HCT116 (cell line): Measurements from ENCODE around the gene TFDP1.

Experiments used
- ATF3 ChIP-seq: IDR thresholded peaks from 2 replicates; pipeline ENCODE4 v1.6.1; 2012
- CEBPB ChIP-seq: IDR thresholded peaks from 2 replicates; pipeline ENCODE4 v1.6.1; 2012; ENCODE audit warnings: low read depth
- CTCF ChIP-seq, 3 experiments: fragments of 200-600 bp in 1 of 3; sonication (generic) in 1 of 3; IDR thresholded peaks in 2 of 3; conservative IDR thresholded peaks in 1 of 3; 2 replicates each; pipeline ENCODE4 v1.5.1; 2012 to 2017; ENCODE audit warnings: low read depth in 2 of 3, low read length in 2 of 3, antibody characterized with exemption in 1 of 3, borderline replicate concordance in 1 of 3, control low read depth in 1 of 3, mild to moderate bottlenecking in 1 of 3, mixed read lengths in 1 of 3, mixed run types in 1 of 3, moderate library complexity in 1 of 3; ENCODE audit not compliant: insufficient read depth in 1 of 3
- JUND ChIP-seq: IDR thresholded peaks from 2 replicates; pipeline ENCODE4 v1.6.1; 2012
- MAX ChIP-seq: IDR thresholded peaks from 2 replicates; pipeline ENCODE4 v1.6.1; 2012
- POLR2A ChIP-seq: IDR thresholded peaks from 2 replicates; pipeline ENCODE4 v1.7.0; 2011; ENCODE audit warnings: borderline replicate concordance; ENCODE audit not compliant: insufficient read depth, insufficient read length; ENCODE audit errors: extremely low read depth
- POLR2AphosphoS5 ChIP-seq: IDR thresholded peaks from 2 replicates; pipeline ENCODE4 v1.6.1; 2011; ENCODE audit warnings: mild to moderate bottlenecking, low read depth, low read length, moderate library complexity
- RAD21 ChIP-seq: IDR thresholded peaks from 2 replicates; pipeline ENCODE4 v1.6.1; 2012; ENCODE audit warnings: low read depth, mild to moderate bottlenecking
- REST ChIP-seq: IDR thresholded peaks from 2 replicates; pipeline ENCODE4 v1.6.1; 2012; ENCODE audit warnings: low read depth
- SP1 ChIP-seq: IDR thresholded peaks from 2 replicates; pipeline ENCODE4 v1.6.1; 2012; ENCODE audit warnings: low read depth
- TCF7L2 ChIP-seq: IDR thresholded peaks from 2 replicates; pipeline ENCODE4 v1.7.0; 2011; ENCODE audit warnings: borderline replicate concordance, inconsistent platforms; ENCODE audit not compliant: insufficient read depth, insufficient read length; ENCODE audit errors: extremely low read depth
- ZFX ChIP-seq: fragments of 450-650 bp; IDR thresholded peaks from 2 replicates; pipeline ENCODE4 v1.6.1; 2017

- TF ChIP-seq CTCF (IDR thresholded peaks at IDR 0.05 in 2 of 3, conservative IDR thresholded peaks at IDR 0.05 in 1 of 3; ENCODE audit: borderline replicate concordance in 1 of 3, insufficient read depth in 1 of 3, low read depth in 2 of 3, low read length in 2 of 3), result no peak
- TF ChIP-seq TCF7L2, result no peak
- TF ChIP-seq REST, result no peak
- no peak for TF ChIP-seq SP1
- no peak for TF ChIP-seq POLR2A
- TF ChIP-seq POLR2AphosphoS5, result no peak
- TF ChIP-seq CEBPB, result no peak
- TF ChIP-seq ZFX, result no peak
- no peak for TF ChIP-seq MAX
- no peak for TF ChIP-seq RAD21
- no peak for TF ChIP-seq JUND
- no peak for TF ChIP-seq ATF3
Observed at GRCh38 chr13:113573065-113573464, 11.5 kb upstream of the TFDP1 start.
